ENCODE results near the gene SHOC2.
A peak's percentile ranks its signal among the peaks of the same experiment; 100 is the strongest.

The SHOC2 gene

DNA sequence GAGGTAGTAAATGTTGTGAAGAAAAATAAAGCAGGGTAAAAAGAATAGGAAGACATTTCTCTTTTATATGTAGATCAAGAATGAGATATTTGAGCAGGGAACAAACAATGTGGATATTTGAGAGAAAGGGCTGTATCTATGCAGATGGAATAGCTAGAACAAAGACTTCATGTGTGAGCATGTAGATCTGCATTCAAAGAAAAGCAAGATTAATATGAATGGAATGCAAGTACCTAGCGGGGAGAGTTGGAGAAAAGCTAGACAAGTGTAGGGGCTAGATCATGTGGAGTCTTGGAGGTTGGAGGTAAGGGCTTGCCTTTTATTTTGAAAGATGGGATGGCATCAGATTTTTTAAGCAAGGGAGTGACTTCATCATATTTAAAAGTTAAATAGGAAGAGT lies 27.1 kb downstream of the SHOC2 start:
- no peak for DNase-seq (ENCODE audit: low read depth in 2 of 2)

DNA sequence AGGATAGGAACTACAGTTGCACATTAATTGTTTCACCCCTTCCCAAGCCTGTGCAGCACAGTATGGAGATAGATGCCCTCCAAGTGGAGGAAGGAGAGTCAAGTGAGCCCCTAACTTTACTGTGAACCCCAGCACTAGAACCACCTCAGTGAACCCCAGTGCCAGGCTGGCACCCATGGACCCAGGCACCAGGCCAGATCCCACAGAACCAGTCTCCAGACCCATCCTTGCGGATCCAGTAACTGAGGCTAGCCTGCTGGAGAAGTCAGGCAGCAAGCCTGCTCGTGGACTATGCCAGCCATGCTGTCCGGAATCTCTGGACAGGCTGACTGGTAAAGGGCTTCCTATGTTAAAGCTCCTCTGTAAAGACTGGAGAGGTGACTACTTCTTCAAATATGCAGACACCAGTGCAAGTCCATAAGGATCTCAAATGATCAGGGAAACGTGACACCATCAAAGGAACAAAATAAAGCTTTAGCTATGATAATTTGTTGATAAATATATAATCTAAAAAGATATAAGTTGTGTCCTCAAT lies 27.7 kb downstream of the SHOC2 start:
- no peak for DNase-seq (ENCODE audit: low read depth in 2 of 2)

DNA sequence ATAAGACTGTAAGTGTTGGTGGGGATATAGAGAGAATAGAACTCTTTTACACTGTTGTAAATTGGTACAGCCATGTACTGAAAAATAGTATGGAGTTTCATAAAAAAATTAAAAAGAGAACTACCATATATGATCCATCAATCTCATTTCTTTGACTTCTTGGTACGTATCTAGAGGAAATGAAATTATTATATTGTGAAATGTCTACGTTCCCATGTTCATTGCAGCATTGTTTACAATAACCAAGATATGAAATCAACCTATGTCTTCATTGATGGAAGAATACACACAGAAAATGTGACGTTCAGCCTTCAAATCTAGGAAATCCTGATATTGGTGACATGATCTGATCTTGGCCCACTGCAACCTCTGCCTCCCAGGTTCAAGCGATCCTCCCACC lies 32.0 kb downstream of the SHOC2 start:
- DNase-seq (ENCODE audit: low read depth in 2 of 2), result no peak

- no peak for DNase-seq (ENCODE audit: low read depth in 2 of 2)
Measured at GRCh38 chr10:110957606-110958005, 38.2 kb downstream of the SHOC2 start.

GRCh38 chr10:110959379-110960332 lies 40.3 kb downstream of the SHOC2 start:
- DNase-seq (ENCODE audit: low read depth in 2 of 2), result peak in 1 of 2 experiments; percentile 18

DNA sequence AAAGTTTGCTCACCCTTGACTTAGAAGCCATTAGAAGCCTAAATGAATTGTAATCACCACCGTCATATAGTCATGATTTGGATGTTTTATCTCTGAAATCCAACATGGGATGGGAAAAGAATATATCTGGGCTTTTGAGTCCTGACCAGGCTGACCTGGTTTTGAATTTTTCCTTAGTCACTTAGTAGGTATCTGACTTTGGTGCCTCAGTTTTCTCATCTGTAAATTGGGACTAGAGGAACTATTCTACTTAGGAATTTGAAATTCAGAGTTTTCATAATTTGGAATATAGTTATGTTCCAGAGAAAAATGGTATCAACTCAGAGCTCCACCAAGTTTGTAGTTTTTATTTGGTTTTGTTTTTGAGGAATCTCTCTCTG lies 40.9 kb downstream of the SHOC2 start:
- no peak for DNase-seq (ENCODE audit: low read depth in 2 of 2)

DNA sequence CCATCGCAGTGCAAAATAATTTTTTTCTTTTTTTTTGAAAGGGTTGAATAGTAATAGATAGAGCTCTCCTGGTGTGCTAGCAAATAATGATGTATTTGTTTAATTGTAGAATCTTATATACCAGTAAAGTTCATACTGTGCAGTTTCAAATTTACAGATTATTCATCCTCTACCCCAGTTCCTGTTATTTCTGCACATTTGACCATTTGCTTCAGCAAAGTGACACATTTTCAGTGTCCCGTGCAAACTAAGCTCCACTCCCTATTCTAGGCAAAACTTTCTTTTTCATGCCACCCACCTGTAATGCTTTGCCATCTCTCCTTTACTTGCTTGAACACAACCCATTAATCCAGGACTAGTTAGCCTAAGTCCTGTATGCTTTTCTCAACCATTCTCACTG lies 43.0 kb downstream of the SHOC2 start:
- DNase-seq (ENCODE audit: low read depth in 2 of 2), result no peak

GRCh38 chr10:110963162-110963561 lies 43.8 kb downstream of the SHOC2 start:
- no peak for DNase-seq (ENCODE audit: low read depth in 2 of 2)

GRCh38 chr10:110964681-110965080 lies 45.3 kb downstream of the SHOC2 start:
- no peak for DNase-seq (ENCODE audit: low read depth in 2 of 2)

- no peak for DNase-seq (ENCODE audit: low read depth in 2 of 2)
Measured at GRCh38 chr10:110965216-110965615, 45.8 kb downstream of the SHOC2 start.

GRCh38 chr10:110966146-110966545 lies 46.7 kb downstream of the SHOC2 start:
- no peak for DNase-seq (ENCODE audit: low read depth in 2 of 2)

DNA sequence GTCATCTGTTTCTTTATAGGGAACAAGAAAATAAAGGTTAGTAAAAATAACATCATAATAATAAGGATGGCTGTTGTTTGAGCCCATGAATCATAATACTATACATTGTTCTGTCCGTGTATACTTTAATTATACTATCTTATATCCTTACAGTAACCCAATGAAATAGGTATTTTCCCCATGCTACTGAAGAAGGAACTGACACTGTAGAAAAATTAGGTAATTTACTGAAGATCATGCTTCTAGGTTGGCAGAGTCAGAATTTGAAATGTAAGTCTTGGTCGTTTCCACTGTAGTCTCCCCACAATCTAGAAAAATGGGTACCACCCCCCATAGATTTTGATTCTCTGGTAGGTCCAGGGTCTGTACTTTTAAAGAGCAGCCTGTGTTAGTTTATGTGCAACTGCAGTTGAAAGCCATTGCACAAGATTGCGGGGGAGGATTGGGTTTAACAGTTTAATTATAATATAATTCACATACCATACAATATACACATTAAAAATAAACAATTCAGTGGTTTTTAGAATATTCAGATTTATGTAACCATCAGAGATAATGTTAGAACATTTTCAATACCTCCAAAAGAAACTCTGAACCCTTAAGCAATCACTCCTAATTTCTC lies 47.7 kb downstream of the SHOC2 start:
- no peak for DNase-seq (ENCODE audit: low read depth in 2 of 2)

DNA sequence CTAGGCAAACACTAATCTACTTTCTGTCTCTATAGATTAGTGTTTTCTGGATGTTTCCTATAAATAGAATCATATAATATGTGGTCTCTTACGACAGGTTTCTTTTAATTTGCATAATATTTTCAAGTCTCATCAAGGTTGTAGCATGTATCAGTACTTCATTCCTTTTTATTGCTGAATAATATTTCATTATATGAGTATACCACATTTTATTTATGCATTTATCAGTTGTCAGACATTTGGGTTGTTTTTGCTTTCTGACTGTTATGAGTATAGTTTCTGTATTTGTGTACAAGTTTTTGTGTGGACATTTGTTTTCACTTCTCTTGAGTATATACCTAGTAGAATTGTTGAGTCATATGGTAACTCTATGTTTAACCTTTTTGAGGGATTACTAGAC lies 48.2 kb downstream of the SHOC2 start:
- DNase-seq (ENCODE audit: low read depth in 2 of 2), result no peak

DNA sequence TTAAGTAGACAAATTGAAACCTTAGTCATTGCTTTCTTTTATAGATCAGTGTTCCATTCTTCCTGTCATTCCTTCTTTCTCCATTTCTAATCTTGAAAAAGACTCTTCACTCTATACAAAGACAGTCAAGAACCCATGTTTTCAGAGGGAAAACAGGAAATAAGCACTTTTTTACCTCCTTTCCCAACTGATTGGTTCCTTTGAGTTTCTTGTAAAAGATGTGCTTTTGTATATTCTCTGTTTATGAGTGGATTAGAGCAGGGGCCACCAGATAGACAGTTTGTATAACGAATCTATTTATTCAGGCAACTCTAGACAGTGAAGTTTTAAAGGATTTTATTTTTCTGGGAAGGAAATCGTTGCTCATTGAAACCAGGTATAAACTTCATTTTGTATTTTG lies 49.8 kb downstream of the SHOC2 start:
- no peak for DNase-seq (ENCODE audit: low read depth in 2 of 2)

DNA sequence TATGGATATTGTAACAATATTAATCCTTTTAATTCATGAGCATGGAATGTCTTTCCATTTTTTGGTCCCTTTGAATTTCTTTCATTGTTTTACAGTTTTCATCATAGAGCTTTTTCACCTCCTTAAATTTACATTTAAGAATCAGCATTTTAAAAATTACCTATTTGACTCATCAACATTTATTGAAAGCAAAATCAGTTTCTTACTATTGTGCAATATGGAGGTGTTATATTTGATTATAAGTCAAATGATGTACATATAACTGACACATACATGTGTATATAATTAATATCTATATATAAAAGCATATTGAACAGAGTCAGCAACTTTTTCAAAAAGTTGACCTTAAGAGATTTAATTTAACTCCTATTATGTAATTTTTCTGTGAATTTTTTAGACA lies 52.2 kb downstream of the SHOC2 start:
- no peak for DNase-seq (ENCODE audit: low read depth in 2 of 2)

DNA sequence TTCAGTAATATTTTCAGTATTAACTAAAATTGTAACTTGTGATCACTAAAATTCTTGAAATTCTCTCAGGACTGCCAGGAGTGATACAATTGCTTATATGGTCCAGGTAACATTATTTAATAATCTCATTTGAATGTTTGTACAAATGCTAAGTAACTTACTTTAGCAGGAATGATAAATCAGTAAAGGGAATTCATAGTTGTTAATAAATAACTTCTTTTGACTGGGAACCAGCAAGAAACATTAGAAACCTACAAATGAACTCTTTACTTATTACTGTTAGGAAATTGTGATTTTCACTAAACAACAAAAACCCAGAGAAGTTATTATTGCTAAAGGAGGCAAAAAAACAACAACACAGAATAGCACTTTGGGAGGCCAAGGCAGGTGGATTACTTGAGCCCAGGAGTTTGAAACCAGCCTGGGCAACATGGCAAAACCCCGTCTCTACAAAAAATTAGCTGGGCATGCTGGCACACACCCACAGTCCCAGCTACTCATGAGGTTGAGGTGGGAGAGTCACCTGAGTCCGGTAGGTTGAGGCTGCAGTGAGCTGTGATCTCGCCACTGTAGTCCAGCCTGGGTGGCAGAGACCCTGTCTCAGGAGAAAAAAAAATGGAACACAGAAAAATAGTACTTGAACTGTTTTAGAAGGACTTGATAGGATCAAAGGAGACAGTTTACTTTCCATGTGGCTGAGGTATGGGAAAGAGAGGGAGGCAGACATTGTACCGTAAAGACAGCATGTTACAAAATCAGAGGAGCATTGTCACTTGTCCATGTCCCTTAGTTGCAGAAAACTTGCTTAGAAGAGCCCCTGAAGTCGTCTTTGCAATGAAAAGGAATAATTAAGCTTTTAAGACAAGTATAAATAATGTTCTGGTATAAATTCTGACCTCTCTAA lies 53.1 kb downstream of the SHOC2 start:
- no peak for DNase-seq (ENCODE audit: low read depth in 2 of 2)

DNA sequence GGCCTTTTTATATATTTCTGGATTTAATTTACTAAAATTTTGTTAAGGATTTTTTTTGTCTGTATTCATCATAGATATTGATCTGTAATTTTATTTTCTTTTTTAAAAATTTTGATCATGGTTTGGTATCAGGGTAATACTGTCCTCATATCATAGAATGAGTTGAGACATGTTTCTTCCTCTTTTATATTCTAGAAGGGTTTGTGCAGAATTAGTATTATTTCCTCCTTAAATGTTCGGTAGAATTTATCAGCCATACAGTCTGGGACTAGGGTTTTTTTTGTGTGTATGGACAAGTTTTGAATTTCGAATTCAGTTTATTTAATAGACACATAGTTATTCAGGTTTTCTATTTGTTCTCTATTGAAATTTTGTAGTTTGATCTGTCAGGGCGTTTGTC lies 54.0 kb downstream of the SHOC2 start:
- no peak for DNase-seq (ENCODE audit: low read depth in 2 of 2)

DNA sequence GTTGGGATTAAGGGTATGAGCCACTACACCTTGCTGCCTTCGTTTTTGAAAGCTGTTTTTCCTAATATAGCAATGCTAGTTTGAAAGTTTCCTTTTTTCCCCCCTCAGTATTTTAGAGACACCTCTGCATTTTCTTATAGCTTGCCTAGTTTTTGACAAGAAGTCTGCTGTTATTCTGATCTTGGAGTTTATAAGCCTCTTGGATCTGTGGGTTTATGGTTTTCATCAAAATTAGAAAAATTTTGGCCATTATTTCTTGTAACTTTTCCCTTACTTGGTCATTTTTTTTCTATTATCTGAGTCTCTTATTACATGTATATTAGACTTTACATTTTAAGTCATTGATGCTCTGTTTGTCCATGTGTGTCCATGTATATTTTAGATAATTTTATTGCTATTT lies 57.2 kb downstream of the SHOC2 start:
- no peak for DNase-seq (ENCODE audit: low read depth in 2 of 2)

DNA sequence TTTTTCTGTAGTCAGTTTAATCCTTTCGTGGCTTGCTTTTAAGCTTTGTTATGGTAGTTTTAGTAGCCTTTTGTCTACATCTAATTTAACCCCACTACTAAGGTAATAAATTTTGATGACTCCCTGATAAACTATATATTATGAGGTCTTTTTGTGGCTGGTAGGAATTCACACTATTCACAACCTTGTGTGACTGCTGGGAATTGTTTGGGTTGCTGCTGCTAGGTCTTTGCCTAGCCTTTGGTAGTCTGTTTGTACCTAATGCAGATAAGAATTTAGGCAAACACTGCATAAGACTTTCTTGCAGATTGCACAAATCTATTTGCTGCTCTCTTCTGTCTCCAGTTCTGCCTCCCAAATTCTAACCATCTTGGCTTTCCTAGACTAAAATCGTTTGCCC lies 58.3 kb downstream of the SHOC2 start:
- peak; percentile 67 for DNase-seq (ENCODE audit: low read depth in 2 of 2)

GRCh38 chr10:110978204-110978603 lies 58.8 kb downstream of the SHOC2 start:
- DNase-seq (ENCODE audit: low read depth in 2 of 2), result peak in 1 of 2 experiments; percentile 16

DNA sequence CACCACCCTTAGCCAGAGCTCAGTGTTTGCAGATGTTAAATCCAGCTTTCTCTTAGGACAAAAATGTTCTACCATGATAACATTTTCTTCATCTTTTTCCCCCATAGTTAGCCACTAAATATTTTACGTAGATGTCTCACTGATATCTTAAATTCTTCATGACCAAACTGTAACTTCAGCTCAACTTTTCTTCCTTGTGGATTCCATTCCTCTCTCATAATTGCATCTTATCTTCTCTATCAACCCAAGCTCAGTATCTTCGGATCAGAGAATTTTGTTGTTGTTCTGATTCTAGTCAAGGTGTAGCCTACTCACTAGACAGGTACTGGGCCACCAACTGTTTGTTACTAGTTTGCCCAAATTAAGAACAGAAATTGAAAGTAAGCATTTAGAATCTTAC lies 60.2 kb downstream of the SHOC2 start:
- no peak for DNase-seq (ENCODE audit: low read depth in 2 of 2)

- DNase-seq (ENCODE audit: low read depth in 2 of 2), result no peak
Measured at GRCh38 chr10:110980807-110981206, 61.4 kb downstream of the SHOC2 start.
